ENCODE measurements around the gene GDPD4. TPM values are rescaled to one million over a fixed set of nuclear protein-coding genes. Genes with fewer than 3 reads are reported as not detected.

Gene GDPD4
- total and polyA plus RNA-seq, 4 donors, result 0.08 to 1.1 TPM; not detected in 2

GRCh38 chr11:77230878-77231605, 70.4 kb downstream of the GDPD4 start:
- H3K27ac ChIP-seq (ENCODE audit: low read depth in 1 of 2, low read length in 2 of 2), result no peak overlapping the region
- DNase-seq (ENCODE audit: low spot score), result no peak
- H3K4me3 ChIP-seq (ENCODE audit: low read depth in 1 of 3, low read length in 3 of 3), result no peak overlapping the region
- no peaks in the 10 kb centered on the region for H3K27me3 ChIP-seq (ENCODE audit: control insufficient read depth in 4 of 4, insufficient read depth in 4 of 4, low read length in 3 of 4)
- H3K9ac ChIP-seq (ENCODE audit: low read depth in 1 of 2, low read length in 2 of 2), result no peak overlapping the region
- no peaks in the 10 kb centered on the region for H3K9me3 ChIP-seq (ENCODE audit: control insufficient read depth in 4 of 4, low read length in 3 of 4)
- 70% methylated on average over 5 of the region's 5 CpGs for WGBS
- TF ChIP-seq RXRA (IDR thresholded peaks at IDR 0.05) (peak in 1 of 2 donors; percentile 21), RAD21 (IDR thresholded peaks at IDR 0.05) (peak in 1 of 2 donors; percentile 46), MAX (IDR thresholded peaks at IDR 0.05) (no peak)
- H3K36me3 ChIP-seq (ENCODE audit: control insufficient read depth in 4 of 4, insufficient read depth in 3 of 4, low read depth in 1 of 4, low read length in 3 of 4), result peaks cover 0 to 2% (median under 1%) of the 10 kb centered on the region in 4 donors
- peaks cover 0 to 10% (median 5%) of the 10 kb centered on the region in 4 donors for H3K4me1 ChIP-seq (ENCODE audit: control insufficient read depth in 4 of 4, insufficient read depth in 4 of 4, low read length in 3 of 4)

- Histone ChIP-seq H3K4me3 (ENCODE audit: low read depth in 1 of 3, low read length in 3 of 3) (no peak overlapping the region), H3K9me3 (ENCODE audit: control insufficient read depth in 4 of 4, low read length in 3 of 4) (no peaks in the 10 kb centered on the region), H3K9ac (ENCODE audit: low read depth in 1 of 2, low read length in 2 of 2) (no peak overlapping the region), H3K4me1 (ENCODE audit: control insufficient read depth in 4 of 4, insufficient read depth in 4 of 4, low read length in 3 of 4) (no peaks in the 10 kb centered on the region), H3K27me3 (ENCODE audit: control insufficient read depth in 4 of 4, insufficient read depth in 4 of 4, low read length in 3 of 4) (no peaks in the 10 kb centered on the region), H3K27ac (ENCODE audit: low read depth in 1 of 2, low read length in 2 of 2) (no peak overlapping the region), H3K36me3 (ENCODE audit: control insufficient read depth in 4 of 4, insufficient read depth in 3 of 4, low read depth in 1 of 4, low read length in 3 of 4) (peaks cover 0 to 6% (median 4%) of the 10 kb centered on the region in 4 donors)
- TF ChIP-seq FOXA2 (IDR thresholded peaks at IDR 0.05) (no peak), YY1 (IDR thresholded peaks at IDR 0.05) (no peak), TAF1 (conservative IDR thresholded peaks at IDR 0.05) (no peak), ATF3 (IDR thresholded peaks at IDR 0.05) (no peak), REST (IDR thresholded peaks at IDR 0.05) (no peak), GABPA (IDR thresholded peaks at IDR 0.05 in 1 of 2, conservative IDR thresholded peaks at IDR 0.05 in 1 of 2) (no peak), HNF4G (IDR thresholded peaks at IDR 0.05) (no peak), MAX (IDR thresholded peaks at IDR 0.05) (no peak), CTCF (IDR thresholded peaks at IDR 0.05; ENCODE audit: low read depth, low read length, missing input control) (no peak), RAD21 (IDR thresholded peaks at IDR 0.05) (no peak)
- WGBS, result 83% methylated on average over 9 of the region's 9 CpGs
- DNase-seq (ENCODE audit: low spot score), result no peak
These were observed 77.7 kb downstream of the GDPD4 start for GRCh38 chr11:77223797-77224196.

Measured in liver (tissue), 9 donors.